Measurements from ENCODE around the gene DCX.

GRCh38 chrX:111329370-111329769, 82.6 kb downstream of the DCX start:
- TF ChIP-seq CTCF (conservative IDR thresholded peaks at IDR 0.05; ENCODE audit: low read depth, low read length): no peak
- TF ChIP-seq MXI1 (IDR thresholded peaks at IDR 0.05; ENCODE audit: borderline replicate concordance, low read depth, low read length): no peak
- no peak for TF ChIP-seq RAD21 (IDR thresholded peaks at IDR 0.05; ENCODE audit: low read length)
- no peak for TF ChIP-seq POLR2A (IDR thresholded peaks at IDR 0.05; ENCODE audit: low read depth, low read length)
- no peak for TF ChIP-seq RCOR1 (IDR thresholded peaks at IDR 0.05; ENCODE audit: insufficient replicate concordance, low read length)
- TF ChIP-seq CHD1 (IDR thresholded peaks at IDR 0.05; ENCODE audit: low read depth, low read length): no peak

Data from IMR-90 (cell line).